CD4-positive, alpha-beta T cell treated with Interferon gamma for 1 hour (primary cell): ENCODE measurements around the gene AFF2.

Experiments
- DNase-seq: peaks from one replicate; pipeline ENCODE4 v3.0.0-alpha.2; 2020

AFF2 gene

GRCh38 chrX:148768296-148768695, 267.9 kb downstream of the AFF2 start:
- no peak for DNase-seq

- no peak for DNase-seq
Observed at GRCh38 chrX:148771440-148771839, 271.0 kb downstream of the AFF2 start.

- DNase-seq, result no peak
Observed at GRCh38 chrX:148774276-148774675, 273.9 kb downstream of the AFF2 start.

- no peak for DNase-seq
Observed at GRCh38 chrX:148784137-148784536, 283.7 kb downstream of the AFF2 start.

GRCh38 chrX:148784856-148785255, 284.4 kb downstream of the AFF2 start:
- no peak for DNase-seq

GRCh38 chrX:148785256-148785655, 284.8 kb downstream of the AFF2 start:
- DNase-seq, result no peak

- no peak for DNase-seq
Observed at GRCh38 chrX:148788449-148788848, 288.0 kb downstream of the AFF2 start.

GRCh38 chrX:148794350-148794749, 293.9 kb downstream of the AFF2 start:
- no peak for DNase-seq

- DNase-seq, result no peak
Observed at GRCh38 chrX:148804579-148805355, 304.4 kb downstream of the AFF2 start.

- DNase-seq, result no peak
Observed at GRCh38 chrX:148806145-148806870, 305.9 kb downstream of the AFF2 start.

GRCh38 chrX:148808833-148809232, 308.4 kb downstream of the AFF2 start:
- DNase-seq, result no peak

- no peak for DNase-seq
Observed at GRCh38 chrX:148811236-148811635, 310.8 kb downstream of the AFF2 start.

GRCh38 chrX:148813422-148813821, 313.0 kb downstream of the AFF2 start:
- no peak for DNase-seq

- DNase-seq, result no peak
Observed at GRCh38 chrX:148813967-148814366, 313.6 kb downstream of the AFF2 start.

- DNase-seq, result no peak
Observed at GRCh38 chrX:148815218-148815961, 315.0 kb downstream of the AFF2 start.

GRCh38 chrX:148823986-148824385, 323.6 kb downstream of the AFF2 start:
- DNase-seq, result no peak

- no peak for DNase-seq
Observed at GRCh38 chrX:148825696-148826095, 325.3 kb downstream of the AFF2 start.

GRCh38 chrX:148836741-148837140, 336.3 kb downstream of the AFF2 start:
- DNase-seq, result no peak

GRCh38 chrX:148850631-148851030, 350.2 kb downstream of the AFF2 start:
- no peak for DNase-seq

- DNase-seq, result no peak
Observed at GRCh38 chrX:148854306-148854705, 353.9 kb downstream of the AFF2 start.

GRCh38 chrX:148856505-148856904, 356.1 kb downstream of the AFF2 start:
- DNase-seq, result no peak

GRCh38 chrX:148865277-148866210, 365.1 kb downstream of the AFF2 start:
- DNase-seq, result no peak

- DNase-seq, result no peak
Observed at GRCh38 chrX:148867596-148867995, 367.2 kb downstream of the AFF2 start.
